ENCODE results near the gene CES4A. TPM values are rescaled to one million over a fixed set of nuclear protein-coding genes. Genes with fewer than 3 reads are reported as not detected.

CES4A gene
- total RNA-seq, 1 experiment from 2014 or later: 1.9 TPM

GRCh38 chr16:67054901-67055300, 66.5 kb downstream of the CES4A start:
- no peak overlapping the region for H2BK5ac ChIP-seq (ENCODE audit: insufficient read length, low read length)
- no peak overlapping the region for H3K27ac ChIP-seq (ENCODE audit: insufficient read length, low read depth, low read length)
- no peak overlapping the region for H3K18ac ChIP-seq (ENCODE audit: insufficient read length, low read depth, low read length)
- no peak overlapping the region for H2BK12ac ChIP-seq (ENCODE audit: insufficient read length, low read depth, low read length)
- no peaks in the 10 kb centered on the region for H3K9me3 Mint-ChIP-seq
- no peak overlapping the region for H2AK5ac ChIP-seq (ENCODE audit: insufficient read length, low read length)
- H3K4me2 ChIP-seq (ENCODE audit: insufficient read depth, insufficient read length, low read length): no peak overlapping the region
- H2BK120ac ChIP-seq (ENCODE audit: low read depth, low read length, poor library complexity, severe bottlenecking): no peak overlapping the region
- no peak overlapping the region for H4K8ac ChIP-seq (replicated peaks; ENCODE audit: insufficient read length, low read depth, low read length)
- no peak overlapping the region for H3K56ac ChIP-seq (ENCODE audit: insufficient read length, low read depth, low read length)
- no peak overlapping the region for H4K91ac ChIP-seq (ENCODE audit: insufficient read length, low read depth, low read length)
- no peak overlapping the region for H3K4me3 Mint-ChIP-seq
- no peak for TF ChIP-seq CTCF (conservative IDR thresholded peaks at IDR 0.05)
- H3K27ac Mint-ChIP-seq: no peak overlapping the region
- H2AFZ ChIP-seq (ENCODE audit: low read length): no peak overlapping the region
- no peak overlapping the region for H3K9ac ChIP-seq (ENCODE audit: extremely low read depth, insufficient read length, low read length)
- no peaks in the 10 kb centered on the region for H3K4me1 ChIP-seq (ENCODE audit: insufficient read depth, low read length)
- no peak overlapping the region for H3T11ph ChIP-seq (ENCODE audit: low read length)
- no peaks in the 10 kb centered on the region for H3K27me3 Mint-ChIP-seq (ENCODE audit: low read depth)
- no peak overlapping the region for H4K5ac ChIP-seq (ENCODE audit: insufficient read length, low read depth, low read length)
- no peaks in the 10 kb centered on the region for H3K27me3 ChIP-seq (ENCODE audit: insufficient read depth, low read length)
- peaks cover 0 to 19% (median 7%) of the 10 kb centered on the region in 3 experiments; a peak in 4 of 7 replicates for H3K36me3 Mint-ChIP-seq (ENCODE audit: insufficient read depth in 1 of 3, low read depth in 3 of 3)
- H3K4ac ChIP-seq (ENCODE audit: low read depth, low read length): no peak overlapping the region
- no peaks in the 10 kb centered on the region for H3K9me3 ChIP-seq (ENCODE audit: control insufficient read depth, low read depth, low read length)
- DNase-seq: no peak
- no peak overlapping the region for H2BK15ac ChIP-seq (ENCODE audit: low read depth, low read length)
- H4K20me1 ChIP-seq (ENCODE audit: control insufficient read depth, insufficient read depth, insufficient read length): no peaks in the 10 kb centered on the region
- H2BK20ac ChIP-seq (ENCODE audit: low read depth, low read length, poor library complexity, severe bottlenecking): no peak overlapping the region
- no peak overlapping the region for H3K14ac ChIP-seq (ENCODE audit: insufficient read depth, low read length)
- peaks cover 3% of the 10 kb centered on the region for H3K79me1 ChIP-seq (ENCODE audit: insufficient read depth, low read depth, low read length, poor library complexity, severe bottlenecking)
- H3K4me1 Mint-ChIP-seq: no peaks in the 10 kb centered on the region
- WGBS (ENCODE audit: extremely low coverage, insufficient read length, low lambda C conversion rate): no CpG with 5 or more reads among the region's 2 CpGs
- no peaks in the 10 kb centered on the region for H3K79me2 ChIP-seq (ENCODE audit: insufficient read depth, low read length)
- no peaks in the 10 kb centered on the region for H3K23me2 ChIP-seq (ENCODE audit: insufficient read length, low read depth, low read length, poor library complexity, severe bottlenecking)
- no peak overlapping the region for H3K23ac ChIP-seq (ENCODE audit: insufficient read length, low read depth, low read length)

All from H9 (cell line).